Measurements from ENCODE around the gene CCSER2.
A peak's percentile ranks its signal among the peaks of the same experiment; 100 is the strongest.
"Not testable (repeated sequence)": the region's sequence is repeated elsewhere in the genome, so short reads cannot be mapped to it uniquely, and the experiment has no call there.

The CCSER2 gene

GRCh38 chr10:84395581-84395980 is 67.2 kb downstream of the CCSER2 start:
- no peak for DNase-seq (ENCODE audit: low read depth)

GRCh38 chr10:84397735-84398144 is 69.4 kb downstream of the CCSER2 start:
- DNase-seq (ENCODE audit: low read depth) = no peak

GRCh38 chr10:84398696-84399095 is 70.3 kb downstream of the CCSER2 start:
- DNase-seq (ENCODE audit: low read depth) = no peak

- DNase-seq (ENCODE audit: low read depth) = no peak
These were observed 73.6 kb downstream of the CCSER2 start for GRCh38 chr10:84401854-84402611.

- DNase-seq (ENCODE audit: low read depth) = no peak
These were observed 76.4 kb downstream of the CCSER2 start for GRCh38 chr10:84404783-84405182.

GRCh38 chr10:84405662-84406061 is 77.3 kb downstream of the CCSER2 start:
- no peak for DNase-seq (ENCODE audit: low read depth)

- DNase-seq (ENCODE audit: low read depth) = no peak
These were observed 78.2 kb downstream of the CCSER2 start for GRCh38 chr10:84406561-84406960.

GRCh38 chr10:84407388-84408049 is 79.1 kb downstream of the CCSER2 start:
- DNase-seq (ENCODE audit: low read depth) = no peak

GRCh38 chr10:84412482-84412881 is 84.1 kb downstream of the CCSER2 start:
- no peak for DNase-seq (ENCODE audit: low read depth)

- DNase-seq (ENCODE audit: low read depth) = not testable (repeated sequence)
These were observed 85.7 kb downstream of the CCSER2 start for GRCh38 chr10:84414110-84414509.

- DNase-seq (ENCODE audit: low read depth) = no peak
These were observed 87.3 kb downstream of the CCSER2 start for GRCh38 chr10:84415539-84416244.

- no peak for DNase-seq (ENCODE audit: low read depth)
These were observed 87.8 kb downstream of the CCSER2 start for GRCh38 chr10:84416245-84416555.

- DNase-seq (ENCODE audit: low read depth) = no peak
These were observed 95.3 kb downstream of the CCSER2 start for GRCh38 chr10:84423719-84424118.

- DNase-seq (ENCODE audit: low read depth) = no peak
These were observed 96.4 kb downstream of the CCSER2 start for GRCh38 chr10:84424731-84425167.

GRCh38 chr10:84427903-84428650 is 99.7 kb downstream of the CCSER2 start:
- no peak for DNase-seq (ENCODE audit: low read depth)

- DNase-seq (ENCODE audit: low read depth) = no peak
These were observed 100.3 kb downstream of the CCSER2 start for GRCh38 chr10:84428711-84429110.

GRCh38 chr10:84429926-84430520 is 101.6 kb downstream of the CCSER2 start:
- peak; percentile 41 for DNase-seq (ENCODE audit: low read depth)

GRCh38 chr10:84432891-84433290 is 104.5 kb downstream of the CCSER2 start:
- no peak for DNase-seq (ENCODE audit: low read depth)

- DNase-seq (ENCODE audit: low read depth) = no peak
These were observed 112.4 kb downstream of the CCSER2 start for GRCh38 chr10:84440781-84441180.

GRCh38 chr10:84447701-84448400 is 119.5 kb downstream of the CCSER2 start:
- no peak for DNase-seq (ENCODE audit: low read depth)

- not testable (repeated sequence) for DNase-seq (ENCODE audit: low read depth)
These were observed 121.0 kb downstream of the CCSER2 start for GRCh38 chr10:84449351-84449750.

Data from stimulated activated CD4-positive, alpha-beta T cell treated with anti-CD3 and anti-CD28 coated beads, Interleukin-2, amount 100 ng/mL, for 4 hours (primary cell).